Activated naive CD8-positive, alpha-beta T cell treated with anti-CD3 and anti-CD28 coated beads, Interleukin-2, amount 10 ng/mL, durations not matched to agents 7 days and 5 days (primary cell): ENCODE measurements around the gene SSUH2. TPM values are rescaled to one million over a fixed set of nuclear protein-coding genes. Genes with fewer than 3 reads are reported as not detected.
"Not testable (repeated sequence)": the region's sequence is repeated elsewhere in the genome, so short reads cannot be mapped to it uniquely, and the experiment has no call there.

ENCODE experiments used
- ATAC-seq: fragments of 150-1000 bp; cut with Tn5 transposase; one replicate; pipeline ENCODE4 v1.10.0; 2021; ENCODE audit warnings: low read depth, moderate library complexity
- POLR2A ChIA-PET: fragments of 350-600 bp; sonication (Branson Sonifier 250); formaldehyde crosslinking; loops from one replicate; lab custom pipeline; 2021; ENCODE audit warnings: antibody characterized with exemption; lab: Charles Lee
- DNase-seq: peaks from one replicate; pipeline ENCODE4 v3.0.0; 2021
- H3K27ac Mint-ChIP-seq: one replicate; pipeline ENCODE4 v1.8.0; 2022; ENCODE audit warnings: mild to moderate bottlenecking, mixed read lengths
- H3K27me3 Mint-ChIP-seq: one replicate; pipeline ENCODE4 v1.8.0; 2022; ENCODE audit warnings: mild to moderate bottlenecking, moderate library complexity, mixed read lengths
- H3K36me3 Mint-ChIP-seq: one replicate; pipeline ENCODE4 v1.8.0; 2021; ENCODE audit warnings: mild to moderate bottlenecking, mixed read lengths
- H3K4me1 Mint-ChIP-seq: one replicate; pipeline ENCODE4 v1.8.0; 2021; ENCODE audit warnings: mixed read lengths
- H3K4me3 Mint-ChIP-seq: one replicate; pipeline ENCODE4 v1.8.0; 2022; ENCODE audit warnings: mild to moderate bottlenecking, moderate library complexity, mixed read lengths
- H3K9me3 Mint-ChIP-seq: one replicate; pipeline ENCODE4 v1.8.0; 2021; ENCODE audit warnings: mixed read lengths
- total RNA-seq, 2 experiments: library from RNA; stranded (reverse); gene quantifications; one replicate each; pipeline ENCODE4 v1.2.3, GENCODE V29; 2021

Gene SSUH2
- not detected for total RNA-seq

- no peak for ATAC-seq
- Mint-ChIP-seq H3K9me3 (no peaks in the 10 kb centered on the region), H3K27ac (no peak within 1 kb of the TSS), H3K4me3 (no peak within 1 kb of the TSS), H3K27me3 (peaks cover 12% of the 10 kb centered on the region), H3K36me3 (no peaks in the 10 kb centered on the region), H3K4me1 (no peaks in the 10 kb centered on the region)
- POLR2A ChIA-PET: no interaction called here
- no peak for DNase-seq
These were observed at the start of gene SSUH2 for GRCh38 chr3:8644748-8645390. TSS of gene SSUH2 (minus strand) at chr3:8644798. CDS start at chr3:8644758, 40 bp downstream.

GRCh38 chr3:8691295-8691694 lies 46.7 kb upstream of the SSUH2 start:
- DNase-seq, H3K27ac Mint-ChIP-seq, ATAC-seq, H3K4me1 Mint-ChIP-seq, H3K4me3 Mint-ChIP-seq, H3K27me3 Mint-ChIP-seq, H3K9me3 Mint-ChIP-seq, H3K36me3 Mint-ChIP-seq, POLR2A ChIA-PET: not testable (repeated sequence)

GRCh38 chr3:8684992-8685391 lies 40.4 kb upstream of the SSUH2 start:
- H3K27ac Mint-ChIP-seq, H3K27me3 Mint-ChIP-seq, ATAC-seq, H3K36me3 Mint-ChIP-seq, H3K9me3 Mint-ChIP-seq, H3K4me1 Mint-ChIP-seq, POLR2A ChIA-PET, DNase-seq, H3K4me3 Mint-ChIP-seq: not testable (repeated sequence)

- H3K27ac Mint-ChIP-seq, H3K27me3 Mint-ChIP-seq, H3K4me1 Mint-ChIP-seq, ATAC-seq, H3K9me3 Mint-ChIP-seq, DNase-seq, H3K36me3 Mint-ChIP-seq, POLR2A ChIA-PET, H3K4me3 Mint-ChIP-seq: not testable (repeated sequence)
These were observed 38.4 kb upstream of the SSUH2 start for GRCh38 chr3:8682850-8683574.

GRCh38 chr3:8681881-8682538 lies 37.4 kb upstream of the SSUH2 start:
- H3K27ac Mint-ChIP-seq, DNase-seq, H3K4me1 Mint-ChIP-seq, H3K36me3 Mint-ChIP-seq, H3K4me3 Mint-ChIP-seq, POLR2A ChIA-PET, H3K9me3 Mint-ChIP-seq, H3K27me3 Mint-ChIP-seq, ATAC-seq: not testable (repeated sequence)

GRCh38 chr3:8681349-8681748 lies 36.8 kb upstream of the SSUH2 start:
- no peak overlapping the region for H3K27ac Mint-ChIP-seq
- no peak for ATAC-seq
- H3K27me3 Mint-ChIP-seq: peaks cover 4% of the 10 kb centered on the region
- H3K9me3 Mint-ChIP-seq: no peaks in the 10 kb centered on the region
- POLR2A ChIA-PET: no interaction called here
- H3K4me3 Mint-ChIP-seq: no peak overlapping the region
- H3K36me3 Mint-ChIP-seq: no peaks in the 10 kb centered on the region
- no peak for DNase-seq
- no peaks in the 10 kb centered on the region for H3K4me1 Mint-ChIP-seq

GRCh38 chr3:8679817-8680553 lies 35.4 kb upstream of the SSUH2 start:
- H3K4me1 Mint-ChIP-seq, ATAC-seq, H3K27ac Mint-ChIP-seq, H3K27me3 Mint-ChIP-seq, H3K9me3 Mint-ChIP-seq, DNase-seq, POLR2A ChIA-PET, H3K4me3 Mint-ChIP-seq, H3K36me3 Mint-ChIP-seq: not testable (repeated sequence)

GRCh38 chr3:8678751-8679150 lies 34.2 kb upstream of the SSUH2 start:
- H3K4me1 Mint-ChIP-seq: no peaks in the 10 kb centered on the region

GRCh38 chr3:8677258-8677657 lies 32.7 kb upstream of the SSUH2 start:
- ATAC-seq, H3K27ac Mint-ChIP-seq, H3K27me3 Mint-ChIP-seq, DNase-seq, H3K4me3 Mint-ChIP-seq, H3K4me1 Mint-ChIP-seq, H3K9me3 Mint-ChIP-seq, H3K36me3 Mint-ChIP-seq, POLR2A ChIA-PET: not testable (repeated sequence)

More at GRCh38 chr3:8678751-8679150, 34.2 kb upstream of the SSUH2 start:
- no peak for ATAC-seq
- H3K36me3 Mint-ChIP-seq: no peaks in the 10 kb centered on the region
- no peaks in the 10 kb centered on the region for H3K9me3 Mint-ChIP-seq
- H3K27me3 Mint-ChIP-seq: peaks cover 4% of the 10 kb centered on the region
- no peak overlapping the region for H3K4me3 Mint-ChIP-seq
- no peak for DNase-seq
- H3K27ac Mint-ChIP-seq: no peak overlapping the region
- POLR2A ChIA-PET: no interaction called here

- H3K27ac Mint-ChIP-seq, H3K4me3 Mint-ChIP-seq, H3K27me3 Mint-ChIP-seq, DNase-seq, H3K4me1 Mint-ChIP-seq, H3K36me3 Mint-ChIP-seq, ATAC-seq, POLR2A ChIA-PET, H3K9me3 Mint-ChIP-seq: not testable (repeated sequence)
These were observed 31.0 kb upstream of the SSUH2 start for GRCh38 chr3:8675591-8675990.

- H3K27ac Mint-ChIP-seq: no peak overlapping the region
- H3K9me3 Mint-ChIP-seq: peaks cover 2% of the 10 kb centered on the region
- H3K4me1 Mint-ChIP-seq: no peaks in the 10 kb centered on the region
- ATAC-seq (no peak), DNase-seq (no peak)
- peaks cover 4% of the 10 kb centered on the region for H3K27me3 Mint-ChIP-seq
- no peaks in the 10 kb centered on the region for H3K36me3 Mint-ChIP-seq
- POLR2A ChIA-PET: no interaction called here
- H3K4me3 Mint-ChIP-seq: no peak overlapping the region
These were observed 28.6 kb upstream of the SSUH2 start for GRCh38 chr3:8673083-8673737.

GRCh38 chr3:8669019-8669418 lies 24.4 kb upstream of the SSUH2 start:
- no peak for ATAC-seq
- H3K4me3 Mint-ChIP-seq: no peak overlapping the region

GRCh38 chr3:8668216-8668615 lies 23.6 kb upstream of the SSUH2 start:
- no peak overlapping the region for H3K4me3 Mint-ChIP-seq
- ATAC-seq (no peak), DNase-seq (no peak)
- no peaks in the 10 kb centered on the region for H3K4me1 Mint-ChIP-seq
- no peak overlapping the region for H3K27ac Mint-ChIP-seq
- POLR2A ChIA-PET: no interaction called here
- H3K27me3 Mint-ChIP-seq: peaks cover 15% of the 10 kb centered on the region
- peaks cover 2% of the 10 kb centered on the region for H3K9me3 Mint-ChIP-seq
- H3K36me3 Mint-ChIP-seq: no peaks in the 10 kb centered on the region

More at GRCh38 chr3:8669019-8669418, 24.4 kb upstream of the SSUH2 start:
- Mint-ChIP-seq H3K4me1 (no peaks in the 10 kb centered on the region), H3K27me3 (peaks cover 15% of the 10 kb centered on the region), H3K36me3 (no peaks in the 10 kb centered on the region), H3K27ac (no peak overlapping the region), H3K9me3 (peaks cover 2% of the 10 kb centered on the region)
- POLR2A ChIA-PET: no interaction called here
- DNase-seq: no peak
